ENCODE measurements around the gene PGRMC1. TPM values are rescaled to one million over a fixed set of nuclear protein-coding genes. Genes with fewer than 3 reads are reported as not detected.
"Not testable (repeated sequence)": the region's sequence is repeated elsewhere in the genome, so short reads cannot be mapped to it uniquely, and the experiment has no call there.

PGRMC1 gene
- total and polyA plus RNA-seq, 9 of the 15 experiments (the other 6 are each of a cell fraction or from before 2014, with no cell fraction given), result 27.4 to 115 (median 90.3) TPM

DNA sequence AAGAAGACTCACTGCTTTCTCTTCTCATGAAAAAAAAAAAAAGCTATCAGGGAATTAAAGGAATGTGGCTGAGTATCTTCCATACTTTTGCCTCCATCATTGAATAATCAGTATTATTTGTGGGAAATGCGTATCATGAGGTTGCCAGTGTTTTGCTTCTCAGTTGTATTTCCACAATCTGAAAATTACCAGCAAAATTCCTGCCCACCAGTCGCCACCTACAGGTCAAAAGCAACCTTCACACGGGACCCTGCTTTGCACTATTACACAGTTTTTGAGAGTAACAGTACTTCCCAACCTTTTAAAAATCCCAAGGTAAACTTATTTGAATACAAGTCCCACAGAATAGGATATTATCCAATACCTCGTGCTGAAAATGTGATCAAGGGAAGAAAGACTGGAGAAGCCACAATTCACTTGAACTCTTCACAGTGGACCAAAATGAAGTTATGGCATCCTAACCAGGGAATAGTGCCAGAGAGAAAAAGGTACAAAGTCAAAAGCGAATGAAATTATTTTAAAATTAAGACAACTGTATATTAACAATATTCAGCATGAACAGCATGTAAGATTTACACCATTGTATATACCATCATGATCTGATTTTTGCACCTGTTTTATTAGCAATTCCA is 30.4 kb downstream of the PGRMC1 start (continued):
- TF ChIP-seq, protein P1, sequence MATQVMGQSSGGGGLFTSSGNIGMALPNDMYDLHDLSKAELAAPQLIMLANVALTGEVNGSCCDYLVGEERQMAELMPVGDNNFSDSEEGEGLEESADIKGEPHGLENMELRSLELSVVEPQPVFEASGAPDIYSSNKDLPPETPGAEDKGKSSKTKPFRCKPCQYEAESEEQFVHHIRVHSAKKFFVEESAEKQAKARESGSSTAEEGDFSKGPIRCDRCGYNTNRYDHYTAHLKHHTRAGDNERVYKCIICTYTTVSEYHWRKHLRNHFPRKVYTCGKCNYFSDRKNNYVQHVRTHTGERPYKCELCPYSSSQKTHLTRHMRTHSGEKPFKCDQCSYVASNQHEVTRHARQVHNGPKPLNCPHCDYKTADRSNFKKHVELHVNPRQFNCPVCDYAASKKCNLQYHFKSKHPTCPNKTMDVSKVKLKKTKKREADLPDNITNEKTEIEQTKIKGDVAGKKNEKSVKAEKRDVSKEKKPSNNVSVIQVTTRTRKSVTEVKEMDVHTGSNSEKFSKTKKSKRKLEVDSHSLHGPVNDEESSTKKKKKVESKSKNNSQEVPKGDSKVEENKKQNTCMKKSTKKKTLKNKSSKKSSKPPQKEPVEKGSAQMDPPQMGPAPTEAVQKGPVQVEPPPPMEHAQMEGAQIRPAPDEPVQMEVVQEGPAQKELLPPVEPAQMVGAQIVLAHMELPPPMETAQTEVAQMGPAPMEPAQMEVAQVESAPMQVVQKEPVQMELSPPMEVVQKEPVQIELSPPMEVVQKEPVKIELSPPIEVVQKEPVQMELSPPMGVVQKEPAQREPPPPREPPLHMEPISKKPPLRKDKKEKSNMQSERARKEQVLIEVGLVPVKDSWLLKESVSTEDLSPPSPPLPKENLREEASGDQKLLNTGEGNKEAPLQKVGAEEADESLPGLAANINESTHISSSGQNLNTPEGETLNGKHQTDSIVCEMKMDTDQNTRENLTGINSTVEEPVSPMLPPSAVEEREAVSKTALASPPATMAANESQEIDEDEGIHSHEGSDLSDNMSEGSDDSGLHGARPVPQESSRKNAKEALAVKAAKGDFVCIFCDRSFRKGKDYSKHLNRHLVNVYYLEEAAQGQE (IDR thresholded peaks at IDR 0.05; ENCODE audit: borderline replicate concordance), result peak; percentile 13; the same call in 1 of the 2 replicates
- TF ChIP-seq, protein P1 (CRISPR knock-in tag; IDR thresholded peaks at IDR 0.05; ENCODE audit: low read depth), result no peak

DNA sequence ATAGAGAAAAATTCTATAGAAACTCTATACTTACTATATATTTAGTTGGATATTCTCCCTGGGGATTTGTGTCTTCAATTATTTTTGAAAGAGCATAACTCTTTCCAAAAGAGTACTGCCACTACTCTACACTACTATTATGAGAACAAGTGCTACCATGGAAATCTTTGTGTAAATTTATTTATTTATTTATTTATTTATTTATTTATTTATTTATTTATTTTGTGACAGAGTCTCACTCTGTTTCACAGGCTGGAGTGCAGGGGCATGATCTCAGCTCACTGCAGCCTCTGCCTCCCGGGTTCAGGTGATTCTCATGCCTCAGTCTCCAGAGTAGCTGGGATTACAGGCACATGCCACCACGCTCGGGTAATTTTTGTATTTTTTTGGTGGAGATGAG is 31.0 kb downstream of the PGRMC1 start:
- BruUV-seq (replicated peaks); DNase-seq (ENCODE audit: extremely low read depth in 1 of 4, low spot score in 3 of 4); in situ Hi-C loops (cut with MboI): not testable (repeated sequence)

More for the DNA sequence above, 31.0 kb downstream of the PGRMC1 start:
- H3K4me2 ChIP-seq (ENCODE audit: insufficient read depth, low read length); CTCF ChIA-PET (ENCODE audit: low intra/inter-chr PET ratio); H2AFZ ChIP-seq (ENCODE audit: low read depth, low read length); H3K4me3 ChIP-seq; POLR2A ChIA-PET; intact Hi-C loops (cut with micrococcal nuclease); H3K9me3 ChIP-seq (replicated peaks; ENCODE audit: control insufficient read depth, insufficient read depth, low read depth, low read length); H3K9ac ChIP-seq (ENCODE audit: insufficient read depth in 1 of 2, low read depth in 2 of 2, low read length in 2 of 2); H3K27ac ChIP-seq (ENCODE audit: extremely low read depth, low read depth, low read length); H3K4me1 ChIP-seq (replicated peaks in 1 of 2; ENCODE audit: control insufficient read depth in 2 of 2, insufficient read depth in 2 of 2, low read length in 2 of 2); ATAC-seq; FAIRE-seq; H3K36me3 ChIP-seq (ENCODE audit: control insufficient read depth, insufficient read depth, low read length); H3K9me1 ChIP-seq (ENCODE audit: control insufficient read depth, insufficient read depth, low read length); H4K20me1 ChIP-seq (replicated peaks; ENCODE audit: control insufficient read depth, insufficient read depth, low read length); H3K79me2 ChIP-seq (ENCODE audit: control insufficient read depth, insufficient read depth, low read length): not testable (repeated sequence)
- peaks cover 0 to 13% of the 10 kb centered on the region in 2 experiments; a peak in 2 of 5 replicates for H3K27me3 ChIP-seq (ENCODE audit: control insufficient read depth in 2 of 2, insufficient read depth in 2 of 2, low read length in 2 of 2)
- WGBS (ENCODE audit: insufficient coverage, low coverage, missing lambda C conversion rate), result 0% methylated on average over 3 of the region's 3 CpGs

Data from K562 (cell line).